NOMO-1 treated with DMSO at 0.1 percent for 48 hours (cell line): ENCODE data around the gene SNX9.

Experiments used
- DNase-seq: peaks from one replicate; lab custom pipeline; 2025; ENCODE audit not compliant: unreplicated experiment; lab: John Stamatoyannopoulos, UW

SNX9 gene

GRCh38 chr6:157800420-157801237, 22.4 kb upstream of the SNX9 start:
- no peak for DNase-seq

DNA sequence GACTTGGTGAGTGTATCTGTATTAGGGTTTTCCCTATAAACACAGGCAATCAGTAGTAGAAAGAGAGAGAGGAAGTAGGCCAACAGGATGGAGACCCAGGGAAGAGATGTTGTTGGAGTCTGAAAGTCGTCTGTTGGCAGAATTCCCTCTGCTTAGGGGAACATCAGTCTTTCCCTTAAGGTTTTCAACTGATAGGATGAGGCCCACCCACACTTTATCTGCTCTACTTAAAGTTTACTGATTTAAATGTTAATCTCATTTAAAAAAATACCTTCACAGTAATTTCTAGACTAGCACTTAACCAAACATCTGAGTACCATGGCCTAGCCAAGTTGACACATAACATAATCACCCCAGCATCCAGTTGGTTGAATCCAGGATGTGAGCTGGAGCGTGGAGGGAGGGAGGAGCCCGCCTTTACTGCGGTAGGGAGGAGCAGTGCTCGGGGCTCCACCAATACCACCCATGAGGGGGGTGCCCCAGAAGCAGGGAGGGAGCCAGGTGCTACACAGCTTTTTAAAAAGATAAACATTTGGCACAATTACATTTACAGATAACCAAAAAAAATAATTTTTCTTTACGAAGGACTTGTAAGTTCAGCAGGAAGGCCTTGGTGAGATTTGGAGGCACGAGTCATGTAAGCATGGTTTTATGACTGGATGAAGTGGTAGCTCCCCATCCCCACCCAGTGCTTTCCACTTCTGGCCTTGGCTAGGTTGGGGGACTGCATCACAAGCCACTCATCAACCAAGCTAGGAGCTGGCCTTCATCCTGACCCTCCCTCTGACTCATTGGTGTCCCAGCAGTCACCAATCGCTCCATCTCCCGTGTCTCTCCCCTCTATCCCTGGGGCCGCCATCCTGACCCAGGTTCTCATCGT, 18.4 kb upstream of the SNX9 start:
- DNase-seq = no peak

- no peak for DNase-seq
Observed at GRCh38 chr6:157806131-157806855, 16.8 kb upstream of the SNX9 start.

DNA sequence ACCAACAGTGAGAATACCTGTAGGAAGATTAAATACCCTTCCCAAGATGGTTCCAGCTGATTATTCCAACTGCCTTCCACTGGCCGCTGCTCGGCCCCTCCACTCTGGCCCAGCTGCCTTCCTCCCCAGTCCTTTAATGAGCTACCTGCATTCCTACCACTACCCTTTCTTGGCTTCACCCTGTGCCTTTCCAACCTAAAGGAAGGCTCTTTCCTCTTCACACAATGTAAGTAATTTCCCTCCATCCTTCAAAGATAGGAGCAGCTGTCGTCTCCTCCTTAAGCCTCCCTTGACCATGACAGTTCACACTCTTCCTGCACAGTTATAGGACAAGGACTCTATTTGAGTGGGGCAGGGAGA, 16.2 kb upstream of the SNX9 start:
- no peak for DNase-seq

GRCh38 chr6:157808405-157808950, 14.6 kb upstream of the SNX9 start:
- no peak for DNase-seq

GRCh38 chr6:157809613-157810012, 13.4 kb upstream of the SNX9 start:
- DNase-seq = no peak

- no peak for DNase-seq
Observed at GRCh38 chr6:157811137-157811475, 11.9 kb upstream of the SNX9 start.

- DNase-seq = no peak
Observed at GRCh38 chr6:157811476-157812173, 11.4 kb upstream of the SNX9 start.

DNA sequence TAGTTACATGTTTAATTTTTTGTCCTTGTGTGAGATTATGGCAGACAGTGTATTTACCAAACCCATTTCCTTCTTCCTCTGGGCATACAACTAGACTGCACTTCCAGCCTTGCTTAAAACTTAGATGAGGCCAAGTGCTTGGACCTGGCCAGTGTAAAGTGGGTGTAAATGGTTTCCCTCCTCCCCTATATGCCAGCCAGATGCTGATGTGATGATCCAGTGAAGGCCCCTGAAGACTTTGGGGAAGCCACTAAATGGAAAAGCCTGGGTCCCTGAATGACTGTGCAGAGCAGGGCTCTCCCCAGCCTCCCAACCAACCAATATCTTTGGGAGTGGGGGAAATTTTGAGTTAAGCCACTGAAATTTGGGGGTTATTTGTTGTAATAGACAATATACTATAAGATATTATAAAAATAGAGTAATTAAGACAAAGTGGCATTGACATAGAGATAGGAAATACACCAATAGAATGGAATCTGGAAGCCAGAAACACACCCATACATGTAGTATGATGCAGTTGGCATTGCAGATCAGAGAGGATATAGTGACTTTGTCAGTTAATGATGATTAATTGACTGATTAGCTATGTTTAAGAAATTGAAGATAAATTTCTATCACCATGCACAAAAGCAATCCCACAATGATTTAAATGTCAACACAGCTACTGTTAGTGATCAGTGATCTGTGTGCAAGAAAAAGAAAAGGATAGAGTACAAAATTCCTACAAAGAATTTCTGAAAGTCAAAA, 10.4 kb upstream of the SNX9 start:
- DNase-seq = no peak

GRCh38 chr6:157813191-157813590, 9.9 kb upstream of the SNX9 start:
- DNase-seq = no peak

DNA sequence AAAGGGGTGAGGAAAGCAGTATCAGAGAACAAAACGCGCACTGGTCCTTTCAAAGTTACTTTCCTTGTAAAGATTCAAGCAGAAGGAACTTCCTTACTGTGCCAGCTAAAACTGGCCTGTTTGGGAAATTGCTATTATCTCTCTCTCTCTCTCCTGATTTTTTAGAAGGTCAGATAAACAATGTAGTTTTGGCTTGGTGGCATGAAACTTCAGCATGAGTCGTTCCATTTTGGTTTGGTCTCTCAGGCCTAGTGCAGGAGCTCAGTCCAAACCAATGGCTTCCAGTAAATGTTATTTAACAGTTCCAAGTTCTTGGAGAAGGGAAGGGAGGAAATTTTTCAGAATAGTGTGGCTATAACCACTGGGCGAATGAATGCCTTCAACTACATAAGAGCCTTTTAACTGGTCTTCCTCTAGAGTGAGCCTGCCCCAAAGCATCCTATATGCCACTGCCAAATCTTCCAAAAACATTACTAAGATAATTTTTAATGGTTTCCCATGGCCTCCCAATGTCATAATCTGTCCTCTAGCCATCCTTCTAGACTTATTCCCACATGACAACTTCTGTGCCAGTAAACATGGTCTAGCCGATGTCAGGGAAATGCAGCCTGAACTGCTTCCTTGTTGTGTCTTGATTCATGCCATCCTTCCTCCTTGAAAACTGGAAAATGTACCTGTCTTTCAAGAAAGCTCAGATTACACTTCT, 9.1 kb upstream of the SNX9 start:
- DNase-seq = no peak

DNA sequence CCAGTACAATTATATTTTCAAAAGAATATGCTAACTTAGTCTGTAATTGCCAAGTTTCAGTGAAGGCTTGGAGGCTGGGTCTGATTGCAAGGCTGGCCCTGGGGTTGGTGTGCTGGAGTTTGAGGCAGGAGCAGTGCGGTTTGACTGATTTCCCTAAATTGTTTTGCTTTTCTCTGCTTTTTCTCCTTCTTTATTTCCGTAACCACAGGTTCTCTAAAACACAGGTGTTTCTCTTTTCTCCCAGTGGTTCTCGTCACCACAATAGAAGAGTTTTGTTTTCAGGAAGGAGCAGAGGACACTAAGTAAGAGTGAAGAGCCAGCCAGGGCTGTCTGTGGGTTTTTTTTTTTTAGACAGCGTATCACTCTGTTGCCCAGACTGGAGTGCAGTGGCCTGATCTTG, 8.2 kb upstream of the SNX9 start:
- DNase-seq = no peak

GRCh38 chr6:157821342-157822033, 1.6 kb upstream of the SNX9 start:
- DNase-seq = no peak

DNA sequence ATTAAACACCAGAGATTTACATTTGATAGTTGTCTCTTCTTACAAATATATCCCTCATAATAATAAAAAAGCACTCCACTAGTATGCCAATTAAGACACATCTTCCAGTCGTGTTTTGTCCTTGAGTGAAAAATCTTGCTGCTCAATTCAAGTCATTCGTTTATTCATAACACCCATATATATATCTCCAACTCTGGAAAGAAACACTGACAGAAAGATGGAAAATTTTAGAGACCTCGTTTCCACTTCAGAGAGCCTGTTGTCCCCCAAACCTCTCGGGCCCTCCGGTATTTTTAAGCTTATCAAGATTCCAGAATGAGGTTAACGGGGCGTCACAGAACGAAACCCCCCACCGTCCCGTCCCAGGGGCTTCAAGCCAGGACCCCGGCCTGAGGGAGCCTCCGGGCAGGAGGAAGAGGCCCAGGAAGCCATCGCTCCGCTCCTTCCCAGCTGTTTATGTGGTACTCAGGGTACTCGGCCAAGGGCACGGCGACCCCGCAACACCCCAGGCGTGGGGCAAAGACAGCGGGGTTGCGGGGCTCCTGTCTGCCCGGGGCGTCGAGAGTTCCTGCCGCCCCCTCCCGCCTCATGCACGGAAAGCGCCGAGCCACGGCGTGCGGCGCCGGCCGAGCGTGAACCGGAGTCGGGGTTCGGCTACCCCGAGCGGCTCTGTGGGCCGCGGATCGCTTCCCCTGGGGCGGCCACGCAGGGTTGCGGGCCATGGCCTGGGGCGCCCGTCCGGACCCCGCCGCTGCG, 623 bp upstream of the SNX9 start:
- no peak for DNase-seq

DNA sequence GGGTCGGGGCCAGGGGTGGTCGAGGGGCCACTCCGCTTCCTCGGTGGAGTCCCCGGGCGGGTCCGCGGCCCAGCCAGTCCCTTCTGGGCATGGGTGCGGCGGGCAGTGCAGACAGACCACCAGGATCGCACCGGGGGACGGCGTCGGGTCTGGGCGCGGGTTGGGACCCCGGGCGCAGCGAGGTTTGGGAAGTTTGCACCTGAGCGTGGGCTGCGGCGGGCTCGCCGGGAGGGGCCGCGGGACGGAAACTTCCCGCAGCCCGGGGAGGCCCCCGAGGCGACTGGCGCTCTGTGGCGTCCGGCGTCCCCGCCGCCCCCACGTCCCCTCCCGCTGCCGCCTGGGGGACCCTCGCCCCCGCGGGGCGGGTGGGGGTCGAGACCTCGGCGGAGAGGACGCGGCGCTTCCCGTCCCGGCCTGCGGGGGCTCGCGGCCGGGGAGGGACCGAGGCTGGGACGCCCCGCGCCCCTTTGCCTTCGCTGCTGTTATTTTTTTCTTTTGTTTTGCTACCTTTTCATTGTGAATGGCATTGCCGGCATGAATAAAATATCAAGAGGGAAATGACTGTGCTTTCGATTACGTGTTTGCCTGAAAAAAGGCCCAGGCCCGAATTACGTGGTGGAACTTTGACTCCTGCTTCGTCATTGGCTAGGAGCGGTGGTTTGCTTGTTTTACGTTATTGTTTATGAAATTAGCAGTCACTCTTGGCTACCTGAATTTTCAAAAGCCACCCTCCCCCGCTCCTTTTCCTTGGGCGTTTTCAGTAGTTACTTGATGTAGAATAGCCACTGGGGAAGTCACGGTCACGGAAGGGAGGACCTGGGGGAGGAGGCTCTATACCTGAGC, 703 bp downstream of the SNX9 start:
- DNase-seq = peak; percentile 39

- no peak for DNase-seq
Observed at GRCh38 chr6:157825243-157825904, 2.3 kb downstream of the SNX9 start.
